Left colon (tissue), 2 donors: ENCODE results near the gene KMT2E. TPM values are rescaled to one million over a fixed set of nuclear protein-coding genes. Genes with fewer than 3 reads are reported as not detected.
"Not testable (repeated sequence)": the region's sequence is repeated elsewhere in the genome, so short reads cannot be mapped to it uniquely, and the experiment has no call there.

Experiments used
- ATAC-seq: fragments of 200-7000 bp; cut with Tn5 transposase; one replicate; pipeline ENCODE4 v1.9.1; 2020; ENCODE audit warnings: mild to moderate bottlenecking, moderate library complexity
- DNase-seq, 2 donors: peaks; one replicate each; pipeline ENCODE4 v3.0.0-alpha.2; 2020
- intact Hi-C, 2 donors: fragments of 100-400 bp; cut with DNase I in 1 of 2; cut with micrococcal nuclease in 1 of 2; formaldehyde crosslinking; loops; one replicate each; pipeline versions ENCODE4 v1.11.2 to v1.14.0; 2022; cut with DNase I, micrococcal nuclease
- total RNA-seq, 2 donors: library from RNA; stranded (reverse); fragmentation: NEBNext Ultra II Directional; extraction: Animal tissue kit (Norgen Biotek cat#: 25700); gene quantifications; one replicate each; pipeline ENCODE4 v1.2.1, GENCODE V29; 2021
- donor health status: DM: no; HTN: no; CAD: no.
- donor health status: DM: yes; HTN: yes; CAD: no.

The KMT2E gene
- total RNA-seq, 2 donors from 2014 or later: 119 TPM

GRCh38 chr7:105017657-105018365 lies 3.8 kb downstream of the KMT2E start:
- no peak for DNase-seq
- intact Hi-C loops: loop anchor here in 1 of 2 donors (5.0 kb wide), 1 partner anchor 36 kb away; no protein-coding TSS in a partner anchor

GRCh38 chr7:105019269-105019668 lies 5.3 kb downstream of the KMT2E start:
- intact Hi-C loops: loop anchor here in 1 of 2 donors (5.0 kb wide), 1 partner anchor 37 kb away; no protein-coding TSS in a partner anchor
- ATAC-seq (no peak), DNase-seq (no peak)

More at GRCh38 chr7:105017657-105018365, 3.8 kb downstream of the KMT2E start:
- ATAC-seq: no peak

GRCh38 chr7:105020926-105021325 lies 6.9 kb downstream of the KMT2E start:
- intact Hi-C loops: no loop called here
- DNase-seq (no peak), ATAC-seq (no peak)

GRCh38 chr7:105021352-105021751 lies 7.3 kb downstream of the KMT2E start:
- DNase-seq (no peak), ATAC-seq (no peak)
- intact Hi-C loops: no loop called here

- DNase-seq (no peak), ATAC-seq (no peak)
- intact Hi-C loops: no loop called here
Measured at GRCh38 chr7:105021967-105022366, 8.0 kb downstream of the KMT2E start.

- DNase-seq (no peak), ATAC-seq (no peak)
- intact Hi-C loops: no loop called here
Measured at GRCh38 chr7:105022458-105022857, 8.5 kb downstream of the KMT2E start.

- DNase-seq (no peak), ATAC-seq (no peak)
- intact Hi-C loops: no loop called here
Measured at GRCh38 chr7:105024734-105025133, 10.7 kb downstream of the KMT2E start.

- peak; percentile 19 for ATAC-seq
- no peak for DNase-seq
- intact Hi-C loops: no loop called here
Measured at GRCh38 chr7:105026750-105027149, 12.7 kb downstream of the KMT2E start.

- DNase-seq (no peak), ATAC-seq (peak; percentile 73)
- intact Hi-C loops: no loop called here
Measured at GRCh38 chr7:105027176-105027853, 13.3 kb downstream of the KMT2E start.

- intact Hi-C loops: no loop called here
- DNase-seq (no peak), ATAC-seq (no peak)
Measured at GRCh38 chr7:105028004-105028403, 14.0 kb downstream of the KMT2E start.

- DNase-seq, intact Hi-C loops: not testable (repeated sequence)
- ATAC-seq: peak; percentile 30
Measured at GRCh38 chr7:105028941-105029340, 14.9 kb downstream of the KMT2E start.

GRCh38 chr7:105030447-105030846 lies 16.4 kb downstream of the KMT2E start:
- no peak for DNase-seq
- intact Hi-C loops: no loop called here
- no peak for ATAC-seq

- DNase-seq (no peak), ATAC-seq (no peak)
- intact Hi-C loops: no loop called here
Measured at GRCh38 chr7:105032553-105033214, 18.7 kb downstream of the KMT2E start.

- intact Hi-C loops: no loop called here
- no peak for DNase-seq
- ATAC-seq: no peak
Measured at GRCh38 chr7:105035349-105035748, 21.3 kb downstream of the KMT2E start.

GRCh38 chr7:105036217-105037168 lies 22.5 kb downstream of the KMT2E start:
- DNase-seq (no peak), ATAC-seq (peak; percentile 38)
- intact Hi-C loops: no loop called here

- no peak for DNase-seq
- intact Hi-C loops: no loop called here
Measured at GRCh38 chr7:105037319-105037718, 23.3 kb downstream of the KMT2E start.

GRCh38 chr7:105044449-105045070 lies 30.6 kb downstream of the KMT2E start:
- no peak for DNase-seq
- intact Hi-C loops: no loop called here
- ATAC-seq: peak; percentile 57

More at GRCh38 chr7:105037319-105037718, 23.3 kb downstream of the KMT2E start:
- no peak for ATAC-seq

GRCh38 chr7:105046414-105046813 lies 32.4 kb downstream of the KMT2E start:
- intact Hi-C loops: no loop called here
- ATAC-seq (no peak), DNase-seq (no peak)
